PC-9 (cell line): Measurements from ENCODE around the gene USF1. TPM values are rescaled to one million over a fixed set of nuclear protein-coding genes. Genes with fewer than 3 reads are reported as not detected.
"Not testable (repeated sequence)": the region's sequence is repeated elsewhere in the genome, so short reads cannot be mapped to it uniquely, and the experiment has no call there.

Source experiments
- BruUV-seq: library from RNA; stranded (reverse); fragments of 400-500 nt; replicated peaks from 2 replicates; lab custom pipeline; 2021; lab: Mats Ljungman, UMichigan
- CTCF ChIA-PET: fragments of 300-600 bp; sonication (Branson Sonifier 250); formaldehyde crosslinking; loops from one replicate; lab custom pipeline; 2022; ENCODE audit warnings: antibody characterized with exemption; lab: Charles Lee
- POLR2A ChIA-PET: fragments of 300-600 bp; sonication (Branson Sonifier 250); formaldehyde crosslinking; loops from one replicate; lab custom pipeline; 2022; ENCODE audit warnings: antibody characterized with exemption; ENCODE audit not compliant: unreplicated experiment; lab: Charles Lee
- DNase-seq, 2 experiments: peaks; one replicate each; pipeline versions ENCODE4 v3.0.0 to v3.0.0-alpha.2; 2015 to 2022; ENCODE audit warnings: mixed read lengths in 1 of 2
- H2AFZ ChIP-seq: fragments of 200-600 bp; sonication (generic); 2 replicates; pipeline ENCODE4 v1.8.1; 2017; ENCODE audit warnings: antibody characterized with exemption
- H3F3A ChIP-seq: fragments of 200-600 bp; sonication (generic); 2 replicates; pipeline ENCODE4 v1.8.1; 2017; ENCODE audit warnings: antibody characterized with exemption, mild to moderate bottlenecking, low read depth; ENCODE audit not compliant: insufficient read depth
- H3K27ac ChIP-seq: fragments of 200-600 bp; sonication (generic); 2 replicates; pipeline ENCODE4 v1.6.1; 2016; ENCODE audit warnings: mixed run types
- H3K27me3 ChIP-seq: fragments of 200-600 bp; sonication (generic); 2 replicates; pipeline ENCODE4 v1.6.1; 2016; ENCODE audit warnings: low read depth, mixed run types; ENCODE audit not compliant: insufficient read depth
- H3K36me3 ChIP-seq: fragments of 200-600 bp; sonication (generic); 2 replicates; pipeline ENCODE4 v1.6.1; 2016; ENCODE audit warnings: low read depth, mixed run types
- H3K4me1 ChIP-seq: fragments of 200-600 bp; sonication (generic); replicated peaks from 2 replicates; pipeline ENCODE4 v1.6.1; 2016; ENCODE audit warnings: mixed run types; ENCODE audit not compliant: insufficient read depth
- H3K4me2 ChIP-seq: fragments of 200-600 bp; sonication (generic); 2 replicates; pipeline ENCODE4 v1.6.1; 2017; ENCODE audit warnings: mixed run types
- H3K4me3 ChIP-seq: fragments of 200-600 bp; sonication (generic); 2 replicates; pipeline ENCODE4 v1.6.1; 2016; ENCODE audit warnings: mixed run types
- H3K79me2 ChIP-seq: fragments of 200-600 bp; sonication (generic); 2 replicates; pipeline ENCODE4 v1.6.1; 2017; ENCODE audit warnings: low read depth, mixed run types
- H3K9me2 ChIP-seq: fragments of 200-600 bp; sonication (generic); 2 replicates; pipeline ENCODE4 v1.8.1; 2017; ENCODE audit warnings: mild to moderate bottlenecking; ENCODE audit not compliant: insufficient read depth
- H3K9me3 ChIP-seq: fragments of 200-600 bp; sonication (generic); 2 replicates; pipeline ENCODE4 v1.8.1; 2016; ENCODE audit warnings: low read depth; ENCODE audit not compliant: insufficient read depth
- H4K20me1 ChIP-seq: fragments of 200-600 bp; sonication (generic); 2 replicates; pipeline ENCODE4 v1.8.1; 2017; ENCODE audit not compliant: insufficient read depth
- EZH2 ChIP-seq: fragments of 200-600 bp; sonication (generic); IDR thresholded peaks from 2 replicates; pipeline ENCODE4 v1.8.0; 2017; ENCODE audit warnings: antibody characterized with exemption, low read depth
- intact Hi-C: fragments of 100-400 bp; cut with micrococcal nuclease; formaldehyde crosslinking; loops from one replicate; pipeline ENCODE4 v1.10.0; 2022; ENCODE audit not compliant: unreplicated experiment
- total RNA-seq: library from RNA; stranded (reverse); gene quantifications from 2 replicates; pipeline ENCODE4 v1.2.3, GENCODE V29; 2021
- TF ChIP-seq, protein P1 (sequence below): fragments of 200-600 bp; sonication (generic); conservative IDR thresholded peaks from 2 replicates; pipeline ENCODE4 v1.6.1; 2017; ENCODE audit warnings: mixed run types, antibody characterized with exemption, mild to moderate bottlenecking, moderate library complexity

USF1 gene
- total RNA-seq, 1 experiment from 2014 or later, result 43.2 TPM

DNA sequence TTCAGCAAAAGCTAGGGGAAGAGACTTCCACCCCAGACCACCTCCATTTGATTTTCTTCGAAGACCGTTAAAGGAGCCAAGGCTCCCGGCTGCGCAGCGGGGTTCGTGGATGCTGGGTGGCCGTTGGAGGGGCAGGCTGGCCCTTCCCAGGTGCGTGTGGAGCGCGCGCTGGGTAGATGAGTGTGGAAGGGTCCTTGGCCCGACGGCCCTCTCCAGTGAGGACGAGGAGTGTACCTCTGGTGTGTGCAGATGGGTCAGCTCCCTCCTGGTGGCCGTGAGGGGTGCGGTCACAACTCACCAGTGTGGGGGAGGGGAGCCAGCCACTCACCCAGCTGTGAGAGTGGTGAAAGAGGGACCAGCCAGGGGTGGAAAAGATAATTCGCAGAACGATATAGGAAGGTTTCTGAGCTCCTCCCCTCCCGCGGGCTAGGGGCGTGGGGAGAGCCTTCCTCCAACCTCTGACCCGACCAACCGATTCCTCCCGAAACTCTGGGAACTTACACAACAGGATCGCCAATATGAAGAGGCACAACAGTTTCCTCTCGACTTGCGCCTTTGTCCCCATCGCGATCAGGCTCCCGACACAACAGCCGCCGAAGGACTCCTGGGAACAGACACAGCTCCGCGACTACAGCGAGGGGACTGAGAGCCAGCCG, 25.1 kb downstream of the USF1 start, which contains the start of gene F11R:
TSS of gene F11R (minus strand) at position 644 of the 656 bp plus-strand sequence. CDS start at position 565, 79 bp downstream.
- BruUV-seq, result TSS peak; percentile 63
- no peak for TF ChIP-seq EZH2
- TF ChIP-seq, protein P1, sequence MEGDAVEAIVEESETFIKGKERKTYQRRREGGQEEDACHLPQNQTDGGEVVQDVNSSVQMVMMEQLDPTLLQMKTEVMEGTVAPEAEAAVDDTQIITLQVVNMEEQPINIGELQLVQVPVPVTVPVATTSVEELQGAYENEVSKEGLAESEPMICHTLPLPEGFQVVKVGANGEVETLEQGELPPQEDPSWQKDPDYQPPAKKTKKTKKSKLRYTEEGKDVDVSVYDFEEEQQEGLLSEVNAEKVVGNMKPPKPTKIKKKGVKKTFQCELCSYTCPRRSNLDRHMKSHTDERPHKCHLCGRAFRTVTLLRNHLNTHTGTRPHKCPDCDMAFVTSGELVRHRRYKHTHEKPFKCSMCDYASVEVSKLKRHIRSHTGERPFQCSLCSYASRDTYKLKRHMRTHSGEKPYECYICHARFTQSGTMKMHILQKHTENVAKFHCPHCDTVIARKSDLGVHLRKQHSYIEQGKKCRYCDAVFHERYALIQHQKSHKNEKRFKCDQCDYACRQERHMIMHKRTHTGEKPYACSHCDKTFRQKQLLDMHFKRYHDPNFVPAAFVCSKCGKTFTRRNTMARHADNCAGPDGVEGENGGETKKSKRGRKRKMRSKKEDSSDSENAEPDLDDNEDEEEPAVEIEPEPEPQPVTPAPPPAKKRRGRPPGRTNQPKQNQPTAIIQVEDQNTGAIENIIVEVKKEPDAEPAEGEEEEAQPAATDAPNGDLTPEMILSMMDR, result peak; percentile 54; the same call in 1 of the 2 replicates

DNA sequence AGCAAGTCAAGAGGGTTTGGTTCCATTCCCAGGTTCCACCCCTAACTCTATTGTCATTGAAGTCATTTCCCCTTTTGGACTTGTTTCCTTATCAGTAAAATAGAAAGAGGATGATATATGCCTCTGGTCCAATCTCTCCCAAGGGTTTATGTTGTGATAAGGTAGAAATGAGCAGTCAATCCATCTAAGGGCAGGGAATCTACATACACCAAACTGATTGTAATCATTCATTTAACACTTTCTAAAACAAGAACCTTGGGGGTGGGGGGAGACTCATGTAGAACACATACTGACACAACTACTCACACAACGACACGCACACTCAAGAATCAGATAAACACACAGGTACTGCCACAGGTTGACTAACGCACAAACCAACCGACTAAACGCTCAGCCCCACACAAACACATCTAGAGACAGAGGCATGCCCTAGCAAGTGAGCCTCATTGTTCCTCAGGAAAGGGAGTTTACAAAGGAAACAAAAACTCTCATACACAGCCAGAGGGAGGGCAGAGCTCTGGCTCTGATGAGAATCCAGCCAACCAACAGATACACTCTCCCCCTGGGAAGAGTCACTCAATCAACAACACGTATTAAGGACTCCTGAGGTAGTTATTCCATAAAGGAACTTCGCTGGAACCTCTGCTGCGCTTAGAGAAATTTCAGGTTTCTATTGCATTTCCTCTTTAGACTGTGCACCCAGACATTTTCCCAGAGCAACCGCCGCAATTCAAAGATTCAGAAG, 25.9 kb downstream of the USF1 start:
- peaks cover 52% of the 10 kb centered on the region for H3F3A ChIP-seq
- H3K27me3 ChIP-seq, result no peaks in the 10 kb centered on the region
- H3K4me2 ChIP-seq, result peak overlapping the region; percentile 93
- ChIA-PET CTCF (interaction anchor here (0.6 to 1.3 kb wide), 3 partner anchors 18 to 238 kb away, joined by 3 to 6 read pairs (median 3); partner anchors contain the start of genes NECTIN4 and TSTD1), POLR2A (interaction anchor here (0.6 to 1.9 kb wide), 5 partner anchors 19 to 917 kb away, joined by 3 to 8 read pairs (median 4); partner anchors contain the start of genes TSTD1 and USF1)
- H3K4me3 ChIP-seq, result peak overlapping the region; percentile 93
- H3K27ac ChIP-seq, result peak overlapping the region; percentile 97
- H3K4me1 ChIP-seq, result peaks cover 63% of the 10 kb centered on the region
- TF ChIP-seq EZH2, result no peak
- TF ChIP-seq, protein P1, result no peak
- H4K20me1 ChIP-seq, result peaks cover 28% of the 10 kb centered on the region
- peaks cover 61% of the 10 kb centered on the region for H3K79me2 ChIP-seq
- H3K9me3 ChIP-seq, result no peaks in the 10 kb centered on the region
- intact Hi-C loops, result loop anchor here (2.0 kb wide), 2 partner anchors 19 to 23 kb away; partner anchors contain the start of gene TSTD1
- DNase-seq, result no peak
- H3K36me3 ChIP-seq, result no peaks in the 10 kb centered on the region
- no peaks in the 10 kb centered on the region for H3K9me2 ChIP-seq
- BruUV-seq, result no TSS peak
- no peak overlapping the region for H2AFZ ChIP-seq

More for the DNA sequence above, 25.1 kb downstream of the USF1 start, which contains the start of gene F11R:
- intact Hi-C loops, result loop anchor here (2.0 kb wide), 2 partner anchors 18 to 24 kb away; partner anchors contain the start of gene TSTD1
- ChIA-PET POLR2A (interaction anchor here (0.6 to 1.9 kb wide), 12 partner anchors 10 to 918 kb away, joined by 3 to 8 read pairs (median 4); partner anchors contain the start of genes NECTIN4, TSTD1 and USF1), CTCF (interaction anchor here (0.6 to 1.3 kb wide), 4 partner anchors 18 to 239 kb away, joined by 3 to 6 read pairs (median 4); partner anchors contain the start of genes NECTIN4 and TSTD1)
- H3F3A ChIP-seq, result peaks cover 50% of the 10 kb centered on the region
- no peaks in the 10 kb centered on the region for H3K36me3 ChIP-seq
- peak within 1 kb of the TSS; percentile 45; the same call in 1 of the 2 replicates for H2AFZ ChIP-seq
- peak within 1 kb of the TSS; percentile 93 for H3K4me3 ChIP-seq
- no peaks in the 10 kb centered on the region for H3K27me3 ChIP-seq
- peak within 1 kb of the TSS; percentile 97 for H3K27ac ChIP-seq
- peak within 1 kb of the TSS; percentile 93 for H3K4me2 ChIP-seq
- H3K9me3 ChIP-seq, result no peaks in the 10 kb centered on the region
- H3K79me2 ChIP-seq, result peaks cover 57% of the 10 kb centered on the region
- peak; percentile 55 to 72 for DNase-seq
- peaks cover 56% of the 10 kb centered on the region for H3K4me1 ChIP-seq
- H4K20me1 ChIP-seq, result peaks cover 28% of the 10 kb centered on the region
- H3K9me2 ChIP-seq, result no peaks in the 10 kb centered on the region

DNA sequence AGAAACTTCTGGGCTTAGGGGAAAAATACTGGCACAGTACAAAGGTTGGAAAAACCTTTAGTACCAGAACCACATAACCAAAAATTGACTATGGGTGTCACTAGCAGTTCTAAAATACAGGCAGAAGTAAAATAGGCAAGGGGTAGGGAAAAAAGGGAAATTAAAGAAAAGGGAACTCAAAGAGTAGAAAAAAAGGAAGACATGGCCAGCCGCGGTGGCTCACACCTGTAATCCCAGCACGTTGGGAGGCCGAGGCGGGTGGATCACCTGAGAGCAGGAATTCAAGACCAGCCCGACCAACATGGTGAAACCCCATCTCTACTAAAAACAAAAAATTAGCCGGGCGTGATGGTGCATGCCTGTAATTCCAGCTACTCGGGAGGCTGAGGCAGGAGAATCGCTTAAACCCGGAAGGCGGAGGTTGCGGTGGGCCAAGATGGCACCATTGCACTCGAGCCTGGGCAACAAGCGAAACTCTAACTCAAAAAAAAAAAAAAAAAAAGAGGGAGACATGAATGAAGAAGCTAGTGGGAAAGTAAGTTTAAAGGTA, 26.6 kb downstream of the USF1 start:
- CTCF ChIA-PET, result interaction anchor here (0.6 kb wide), 1 partner anchor 71 kb away, joined by 3 read pairs; no protein-coding TSS in a partner anchor
- POLR2A ChIA-PET, result not testable (repeated sequence)

More for the DNA sequence above, 26.6 kb downstream of the USF1 start:
- H2AFZ ChIP-seq, DNase-seq, H3K27ac ChIP-seq, intact Hi-C loops, H3K27me3 ChIP-seq, H3K36me3 ChIP-seq, BruUV-seq, H3K9me2 ChIP-seq, H3K9me3 ChIP-seq: not testable (repeated sequence)
- Histone ChIP-seq H3K4me1 (peaks cover 71% of the 10 kb centered on the region), H3K4me2 (peak overlapping the region; percentile 93), H3K79me2 (peaks cover 64% of the 10 kb centered on the region), H3F3A (peaks cover 57% of the 10 kb centered on the region), H3K4me3 (peak overlapping the region; percentile 93; the same call in 1 of the 2 replicates), H4K20me1 (peaks cover 28% of the 10 kb centered on the region)
